Rectal smooth muscle tissue (tissue), 1 donor: ENCODE data around the gene HDC.

Experiments used
- H3K27ac ChIP-seq: one replicate; pipeline ENCODE4 v1.7.0; 2013; ENCODE audit warnings: low read depth, low read length, inconsistent platforms
- H3K27me3 ChIP-seq: one replicate; pipeline ENCODE4 v1.7.0; 2013; ENCODE audit warnings: low read length; ENCODE audit not compliant: control insufficient read depth, insufficient read depth
- H3K36me3 ChIP-seq: one replicate; pipeline ENCODE4 v1.7.0; 2013; ENCODE audit warnings: low read length; ENCODE audit not compliant: control insufficient read depth, insufficient read depth
- H3K4me1 ChIP-seq: one replicate; pipeline ENCODE4 v1.7.0; 2013; ENCODE audit warnings: low read length; ENCODE audit not compliant: control insufficient read depth, insufficient read depth
- H3K4me3 ChIP-seq: one replicate; pipeline ENCODE4 v1.7.0; 2013; ENCODE audit warnings: low read length
- H3K9ac ChIP-seq: one replicate; pipeline ENCODE4 v1.7.0; 2013; ENCODE audit warnings: low read length

HDC gene

GRCh38 chr15:50233192-50233736 lies 32.3 kb downstream of the HDC start:
- no peaks in the 10 kb centered on the region for H3K27me3 ChIP-seq
- H3K4me1 ChIP-seq, result no peaks in the 10 kb centered on the region
- no peak overlapping the region for H3K9ac ChIP-seq
- H3K4me3 ChIP-seq, result no peak overlapping the region
- no peaks in the 10 kb centered on the region for H3K36me3 ChIP-seq
- no peak overlapping the region for H3K27ac ChIP-seq

GRCh38 chr15:50232791-50233190 lies 32.7 kb downstream of the HDC start:
- no peaks in the 10 kb centered on the region for H3K4me1 ChIP-seq
- H3K36me3 ChIP-seq, result no peaks in the 10 kb centered on the region
- H3K27ac ChIP-seq, result no peak overlapping the region
- no peak overlapping the region for H3K4me3 ChIP-seq
- no peak overlapping the region for H3K9ac ChIP-seq
- no peaks in the 10 kb centered on the region for H3K27me3 ChIP-seq

- H3K4me1 ChIP-seq, result no peaks in the 10 kb centered on the region
- H3K27ac ChIP-seq, result no peak overlapping the region
- H3K9ac ChIP-seq, result no peak overlapping the region
- no peak overlapping the region for H3K4me3 ChIP-seq
- no peaks in the 10 kb centered on the region for H3K36me3 ChIP-seq
- H3K27me3 ChIP-seq, result no peaks in the 10 kb centered on the region
These were observed 33.8 kb downstream of the HDC start for GRCh38 chr15:50231761-50232160.

GRCh38 chr15:50229336-50229735 lies 36.2 kb downstream of the HDC start:
- no peaks in the 10 kb centered on the region for H3K27me3 ChIP-seq
- no peak overlapping the region for H3K27ac ChIP-seq
- no peaks in the 10 kb centered on the region for H3K4me1 ChIP-seq
- no peak overlapping the region for H3K9ac ChIP-seq
- H3K4me3 ChIP-seq, result no peak overlapping the region
- H3K36me3 ChIP-seq, result no peaks in the 10 kb centered on the region

GRCh38 chr15:50228866-50229265 lies 36.7 kb downstream of the HDC start:
- Histone ChIP-seq H3K4me3 (no peak overlapping the region), H3K27ac (no peak overlapping the region), H3K36me3 (no peaks in the 10 kb centered on the region), H3K4me1 (no peaks in the 10 kb centered on the region), H3K27me3 (no peaks in the 10 kb centered on the region), H3K9ac (no peak overlapping the region)

GRCh38 chr15:50227076-50227475 lies 38.5 kb downstream of the HDC start:
- Histone ChIP-seq H3K9ac (no peak overlapping the region), H3K36me3 (no peaks in the 10 kb centered on the region), H3K27me3 (no peaks in the 10 kb centered on the region), H3K27ac (no peak overlapping the region), H3K4me3 (no peak overlapping the region), H3K4me1 (no peaks in the 10 kb centered on the region)

GRCh38 chr15:50225938-50226337 lies 39.6 kb downstream of the HDC start:
- H3K4me3 ChIP-seq, result no peak overlapping the region
- H3K9ac ChIP-seq, result no peak overlapping the region
- H3K36me3 ChIP-seq, result no peaks in the 10 kb centered on the region
- H3K27ac ChIP-seq, result no peak overlapping the region
- H3K4me1 ChIP-seq, result no peaks in the 10 kb centered on the region
- H3K27me3 ChIP-seq, result no peaks in the 10 kb centered on the region

GRCh38 chr15:50225057-50225456 lies 40.5 kb downstream of the HDC start:
- no peak overlapping the region for H3K27ac ChIP-seq
- no peak overlapping the region for H3K9ac ChIP-seq
- H3K4me1 ChIP-seq, result no peaks in the 10 kb centered on the region
- H3K27me3 ChIP-seq, result no peaks in the 10 kb centered on the region
- H3K36me3 ChIP-seq, result no peaks in the 10 kb centered on the region
- no peak overlapping the region for H3K4me3 ChIP-seq

- H3K27me3 ChIP-seq, result no peaks in the 10 kb centered on the region
- H3K4me1 ChIP-seq, result no peaks in the 10 kb centered on the region
- H3K27ac ChIP-seq, result no peak overlapping the region
- no peak overlapping the region for H3K4me3 ChIP-seq
- no peak overlapping the region for H3K9ac ChIP-seq
- no peaks in the 10 kb centered on the region for H3K36me3 ChIP-seq
These were observed 40.9 kb downstream of the HDC start for GRCh38 chr15:50224606-50225005.

GRCh38 chr15:50222181-50222580 lies 43.3 kb downstream of the HDC start:
- Histone ChIP-seq H3K36me3 (no peaks in the 10 kb centered on the region), H3K27ac (no peak overlapping the region), H3K4me1 (no peaks in the 10 kb centered on the region), H3K27me3 (no peaks in the 10 kb centered on the region), H3K4me3 (no peak overlapping the region), H3K9ac (no peak overlapping the region)

GRCh38 chr15:50219820-50220219 lies 45.7 kb downstream of the HDC start:
- Histone ChIP-seq H3K4me1 (no peaks in the 10 kb centered on the region), H3K9ac (no peak overlapping the region), H3K27me3 (no peaks in the 10 kb centered on the region), H3K27ac (no peak overlapping the region), H3K4me3 (no peak overlapping the region), H3K36me3 (no peaks in the 10 kb centered on the region)

- no peaks in the 10 kb centered on the region for H3K27me3 ChIP-seq
- H3K27ac ChIP-seq, result no peak overlapping the region
- H3K36me3 ChIP-seq, result no peaks in the 10 kb centered on the region
- no peak overlapping the region for H3K4me3 ChIP-seq
- no peaks in the 10 kb centered on the region for H3K4me1 ChIP-seq
- H3K9ac ChIP-seq, result no peak overlapping the region
These were observed 46.8 kb downstream of the HDC start for GRCh38 chr15:50218691-50219090.

GRCh38 chr15:50218291-50218690 lies 47.2 kb downstream of the HDC start:
- no peaks in the 10 kb centered on the region for H3K36me3 ChIP-seq
- no peaks in the 10 kb centered on the region for H3K27me3 ChIP-seq
- no peak overlapping the region for H3K27ac ChIP-seq
- H3K9ac ChIP-seq, result no peak overlapping the region
- H3K4me1 ChIP-seq, result no peaks in the 10 kb centered on the region
- H3K4me3 ChIP-seq, result no peak overlapping the region
